SJSA1 (cell line): ENCODE results near the gene TREML1. TPM values are rescaled to one million over a fixed set of nuclear protein-coding genes. Genes with fewer than 3 reads are reported as not detected.
"Not testable (repeated sequence)": the region's sequence is repeated elsewhere in the genome, so short reads cannot be mapped to it uniquely, and the experiment has no call there.

Experiments
- DNase-seq, 2 experiments: peaks; one replicate each; pipeline ENCODE4 v3.0.0-alpha.2; 2015 to 2020; ENCODE audit warnings: low spot score in 2 of 2, low read depth in 1 of 2
- H3K27ac ChIP-seq: fragments of 250-450 bp; sonication (Bioruptor Pico); 2 replicates; pipeline ENCODE4 v1.5.1; 2020; ENCODE audit warnings: mild to moderate bottlenecking, moderate library complexity
- H3K27me3 ChIP-seq: fragments of 250-450 bp; sonication (Bioruptor Pico); replicated peaks from 2 replicates; pipeline ENCODE4 v1.5.1; 2020; ENCODE audit warnings: mild to moderate bottlenecking, moderate library complexity
- H3K36me3 ChIP-seq: fragments of 250-450 bp; sonication (Bioruptor Pico); 2 replicates; pipeline ENCODE4 v1.5.1; 2020; ENCODE audit warnings: mild to moderate bottlenecking
- H3K4me1 ChIP-seq: fragments of 250-450 bp; sonication (Bioruptor Pico); replicated peaks from 2 replicates; pipeline ENCODE4 v1.6.1; 2021; ENCODE audit warnings: mild to moderate bottlenecking
- H3K4me3 ChIP-seq: fragments of 250-450 bp; sonication (Bioruptor Pico); 2 replicates; pipeline ENCODE4 v1.5.1; 2020; ENCODE audit warnings: mild to moderate bottlenecking
- H3K9me3 ChIP-seq: fragments of 250-450 bp; sonication (Bioruptor Pico); replicated peaks from 2 replicates; pipeline ENCODE4 v1.5.1; 2020; ENCODE audit warnings: mild to moderate bottlenecking
- total RNA-seq: library from RNA; depleted of rRNA; stranded (reverse); fragments of >200 nt; shearing (Covaris generic); gene quantifications from 2 replicates; pipeline ENCODE4 v1.2.3, GENCODE V29; 2014

The TREML1 gene
- total RNA-seq, 1 experiment from 2014 or later = not detected

DNA sequence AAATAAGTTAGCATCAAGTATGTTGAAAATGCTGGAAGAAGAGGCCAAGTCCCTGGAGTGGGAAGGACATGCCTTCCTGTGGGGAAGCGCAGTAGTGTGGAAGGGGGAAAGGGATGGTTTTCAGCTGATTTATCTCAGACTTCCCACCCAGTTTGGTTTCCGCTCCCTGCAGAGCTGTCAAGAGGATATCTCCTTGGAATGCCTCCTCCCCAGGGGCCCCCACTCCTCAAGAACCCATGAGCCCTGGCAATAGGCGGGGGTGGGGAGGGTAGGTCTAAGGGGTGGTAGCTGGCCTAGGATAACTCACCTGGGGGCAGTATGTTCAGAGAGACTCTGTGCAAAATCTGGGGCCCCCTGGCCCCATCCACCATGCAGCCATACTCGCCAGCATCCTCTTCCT lies 696 bp downstream of the TREML1 start:
- Histone ChIP-seq H3K4me1 (no peaks in the 10 kb centered on the region), H3K4me3 (no peak overlapping the region), H3K27ac (no peak overlapping the region), H3K36me3 (no peaks in the 10 kb centered on the region), H3K9me3 (no peaks in the 10 kb centered on the region), H3K27me3 (0 out of 2 replicates have a peak, but pooled peaks cover 9% of the 10 kb centered on the region)
- no peak for DNase-seq

DNA sequence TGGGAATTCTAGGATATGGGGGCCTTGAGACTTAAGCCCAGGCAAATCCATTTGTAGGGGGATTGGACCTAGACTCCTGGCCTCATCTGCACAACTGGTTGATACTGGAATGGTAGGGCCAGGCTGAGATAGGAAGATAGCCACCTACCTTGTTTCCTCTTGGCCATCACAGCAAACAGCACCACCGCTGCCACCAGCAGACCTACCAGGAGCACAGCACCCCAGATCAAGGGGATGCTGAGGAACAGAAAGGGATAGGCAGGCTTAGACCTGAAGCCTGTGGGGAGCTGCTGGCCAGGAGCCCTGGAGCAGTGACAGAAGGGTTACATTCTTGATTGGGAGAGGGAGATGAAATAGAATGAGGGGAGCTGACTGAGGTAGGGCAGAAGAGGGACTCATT lies 3.5 kb downstream of the TREML1 start:
- H3K4me1 ChIP-seq = no peaks in the 10 kb centered on the region
- no peak overlapping the region for H3K27ac ChIP-seq
- no peak for DNase-seq
- H3K27me3 ChIP-seq = 0 out of 2 replicates have a peak, but pooled peaks cover 9% of the 10 kb centered on the region
- no peaks in the 10 kb centered on the region for H3K36me3 ChIP-seq
- no peak overlapping the region for H3K4me3 ChIP-seq
- no peaks in the 10 kb centered on the region for H3K9me3 ChIP-seq

GRCh38 chr6:41147917-41148316 lies 6.2 kb downstream of the TREML1 start:
- Histone ChIP-seq H3K27me3 (peaks cover 2% of the 10 kb centered on the region; the same call in 1 of the 2 replicates), H3K27ac (no peak overlapping the region), H3K4me3 (no peak overlapping the region), H3K4me1 (no peaks in the 10 kb centered on the region), H3K36me3 (no peaks in the 10 kb centered on the region), H3K9me3 (no peaks in the 10 kb centered on the region)
- no peak for DNase-seq

DNA sequence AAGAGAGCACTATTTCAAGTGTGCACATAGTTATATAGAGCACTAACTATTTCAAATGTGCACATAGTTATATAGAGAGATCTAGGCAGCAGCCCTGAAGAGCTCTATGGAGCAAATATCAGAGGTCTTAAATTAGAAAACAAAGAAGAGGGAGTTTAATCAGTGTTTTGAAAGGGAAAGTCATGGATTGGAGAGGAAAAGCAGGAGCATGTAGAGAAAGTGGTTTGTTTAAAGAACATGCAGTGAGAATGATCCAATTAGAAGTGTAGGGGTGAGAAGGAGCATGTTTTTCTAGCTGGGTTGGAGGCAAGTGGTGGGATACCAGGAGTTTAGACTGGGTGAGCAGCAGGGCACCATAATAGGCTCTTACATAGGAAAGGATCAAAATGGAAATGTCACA lies 17.2 kb downstream of the TREML1 start:
- DNase-seq = no peak
- H3K27me3 ChIP-seq = peaks cover 6% of the 10 kb centered on the region
- no peak overlapping the region for H3K27ac ChIP-seq
- no peaks in the 10 kb centered on the region for H3K9me3 ChIP-seq
- H3K4me3 ChIP-seq = no peak overlapping the region
- H3K4me1 ChIP-seq = no peaks in the 10 kb centered on the region
- H3K36me3 ChIP-seq = no peaks in the 10 kb centered on the region

DNA sequence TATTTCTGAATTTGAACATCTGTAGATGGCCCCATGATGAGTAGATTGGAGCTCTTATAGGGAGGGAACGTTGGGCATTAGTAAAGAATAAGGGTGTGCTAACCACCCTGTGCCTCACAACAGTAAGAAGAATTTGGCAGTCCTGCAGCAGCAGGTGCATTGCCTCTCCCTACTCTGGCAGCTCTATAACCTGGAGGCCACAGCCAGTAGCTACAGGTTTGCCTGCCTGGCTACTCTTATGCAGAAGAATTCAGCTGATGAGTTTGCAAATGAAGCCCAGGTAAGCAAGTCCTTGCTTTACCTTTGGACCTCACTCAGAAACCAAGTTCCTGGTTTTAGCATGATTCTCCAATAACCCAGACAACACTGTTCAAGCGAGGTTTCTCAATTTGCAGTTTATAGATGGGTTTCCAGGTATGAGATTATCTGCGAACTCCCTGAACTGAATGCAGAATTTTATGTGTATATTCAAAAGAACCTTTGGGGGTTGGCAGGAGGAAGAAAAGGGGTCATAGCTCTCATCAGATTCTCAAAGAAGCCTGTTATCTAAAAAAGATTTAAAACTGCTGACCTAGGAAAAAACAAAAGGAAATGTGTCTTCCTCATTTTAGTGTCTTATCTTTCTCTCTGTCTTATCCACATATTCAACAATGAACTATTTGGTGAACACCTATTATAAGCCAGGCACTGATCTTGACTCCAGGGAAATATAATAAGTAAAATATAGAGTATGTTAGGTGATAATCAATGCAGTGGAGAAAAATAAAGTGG lies 18.9 kb downstream of the TREML1 start:
- Histone ChIP-seq H3K27ac (no peak overlapping the region), H3K36me3 (no peaks in the 10 kb centered on the region), H3K9me3 (no peaks in the 10 kb centered on the region), H3K4me3 (no peak overlapping the region), H3K27me3 (peaks cover 6% of the 10 kb centered on the region), H3K4me1 (no peaks in the 10 kb centered on the region)
- DNase-seq = no peak

DNA sequence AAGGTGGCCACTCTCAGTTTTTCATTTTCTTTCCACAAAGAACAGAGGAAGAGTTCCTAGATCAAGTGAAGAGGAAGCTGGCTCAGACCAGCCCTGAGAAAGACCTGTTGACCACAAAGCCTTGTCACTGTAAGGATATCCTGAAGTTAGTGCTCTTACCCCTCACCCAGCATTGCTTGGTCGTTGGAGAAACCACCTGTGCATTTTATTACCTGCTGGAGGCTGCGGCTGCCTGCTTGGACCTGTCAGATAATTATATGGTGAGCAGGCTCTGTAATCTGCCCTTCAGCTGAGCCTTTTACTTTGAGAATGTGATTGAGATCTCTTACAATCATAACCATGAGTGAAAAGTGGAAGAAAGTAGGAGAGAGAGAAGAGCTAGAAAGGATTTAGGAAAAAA lies 21.9 kb downstream of the TREML1 start:
- DNase-seq = no peak
- Histone ChIP-seq H3K27ac (no peak overlapping the region), H3K36me3 (no peaks in the 10 kb centered on the region), H3K4me3 (no peak overlapping the region), H3K27me3 (peaks cover 4% of the 10 kb centered on the region), H3K4me1 (no peaks in the 10 kb centered on the region), H3K9me3 (no peaks in the 10 kb centered on the region)

GRCh38 chr6:41125282-41125681 lies 28.9 kb downstream of the TREML1 start:
- Histone ChIP-seq H3K4me1 (no peaks in the 10 kb centered on the region), H3K9me3 (no peaks in the 10 kb centered on the region), H3K27ac (no peak overlapping the region), H3K36me3 (no peaks in the 10 kb centered on the region), H3K4me3 (no peak overlapping the region), H3K27me3 (no peaks in the 10 kb centered on the region; the same call in 1 of the 2 replicates)
- DNase-seq = no peak

GRCh38 chr6:41122918-41123317 lies 31.2 kb downstream of the TREML1 start:
- Histone ChIP-seq H3K36me3 (no peaks in the 10 kb centered on the region), H3K27me3 (no peaks in the 10 kb centered on the region; the same call in 1 of the 2 replicates), H3K4me1 (no peaks in the 10 kb centered on the region), H3K4me3 (no peak overlapping the region), H3K9me3 (no peaks in the 10 kb centered on the region), H3K27ac (no peak overlapping the region)
- DNase-seq = no peak

DNA sequence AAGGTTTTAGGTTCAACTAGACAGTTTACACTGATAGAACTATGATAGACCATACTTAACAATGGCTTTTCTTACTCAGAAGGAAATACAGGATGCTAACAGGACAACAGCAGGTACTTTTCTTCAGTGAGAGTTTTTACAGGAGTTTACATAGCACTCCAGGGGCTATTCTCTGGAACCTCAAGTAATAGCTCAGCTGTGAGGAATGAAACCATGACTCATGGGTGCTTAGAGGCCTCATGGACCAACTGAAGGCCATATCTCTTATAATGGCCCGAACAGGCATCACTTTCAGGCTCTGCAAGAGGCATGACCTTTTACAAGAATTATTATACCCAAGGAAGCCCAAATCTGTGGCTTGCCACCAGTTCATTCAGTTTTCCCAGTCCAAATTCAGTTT lies 31.8 kb downstream of the TREML1 start:
- DNase-seq = no peak
- Histone ChIP-seq H3K27ac (no peak overlapping the region), H3K4me1 (no peaks in the 10 kb centered on the region)

GRCh38 chr6:41120058-41120457 lies 34.1 kb downstream of the TREML1 start:
- H3K4me3 ChIP-seq = no peak overlapping the region
- no peaks in the 10 kb centered on the region for H3K9me3 ChIP-seq
- H3K27ac ChIP-seq = no peak overlapping the region
- no peak for DNase-seq
- no peaks in the 10 kb centered on the region; the same call in 1 of the 2 replicates for H3K27me3 ChIP-seq
- no peaks in the 10 kb centered on the region for H3K4me1 ChIP-seq
- no peaks in the 10 kb centered on the region for H3K36me3 ChIP-seq

More for the DNA sequence above, 31.8 kb downstream of the TREML1 start:
- Histone ChIP-seq H3K27me3 (no peaks in the 10 kb centered on the region; the same call in 1 of the 2 replicates), H3K9me3 (no peaks in the 10 kb centered on the region), H3K4me3 (no peak overlapping the region), H3K36me3 (no peaks in the 10 kb centered on the region)

GRCh38 chr6:41119508-41119907 lies 34.6 kb downstream of the TREML1 start:
- no peak for DNase-seq
- no peak overlapping the region for H3K4me3 ChIP-seq
- H3K4me1 ChIP-seq = no peaks in the 10 kb centered on the region
- H3K36me3 ChIP-seq = no peaks in the 10 kb centered on the region
- H3K27me3 ChIP-seq = no peaks in the 10 kb centered on the region; the same call in 1 of the 2 replicates
- H3K27ac ChIP-seq = no peak overlapping the region
- H3K9me3 ChIP-seq = no peaks in the 10 kb centered on the region

DNA sequence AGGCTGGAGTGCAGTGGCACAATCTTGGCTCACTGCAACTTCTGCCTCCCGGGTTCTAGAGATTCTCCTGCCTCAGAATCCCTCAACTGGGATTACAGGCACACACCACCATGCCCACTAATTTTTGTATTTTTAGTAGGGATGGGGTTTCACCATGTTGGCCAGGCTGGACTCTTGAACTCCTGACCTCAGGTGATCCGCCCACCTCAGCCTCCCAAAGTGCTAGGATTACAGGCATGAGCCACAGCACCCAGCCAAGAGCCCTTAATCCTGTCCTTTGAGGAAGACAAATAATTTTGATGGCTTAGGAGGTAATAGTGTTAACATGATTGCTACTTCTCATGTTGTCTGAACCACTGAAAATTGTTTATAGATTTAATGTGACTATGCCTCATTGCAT lies 39.1 kb downstream of the TREML1 start:
- H3K4me1 ChIP-seq, DNase-seq, H3K27me3 ChIP-seq, H3K4me3 ChIP-seq, H3K36me3 ChIP-seq, H3K9me3 ChIP-seq, H3K27ac ChIP-seq: not testable (repeated sequence)

DNA sequence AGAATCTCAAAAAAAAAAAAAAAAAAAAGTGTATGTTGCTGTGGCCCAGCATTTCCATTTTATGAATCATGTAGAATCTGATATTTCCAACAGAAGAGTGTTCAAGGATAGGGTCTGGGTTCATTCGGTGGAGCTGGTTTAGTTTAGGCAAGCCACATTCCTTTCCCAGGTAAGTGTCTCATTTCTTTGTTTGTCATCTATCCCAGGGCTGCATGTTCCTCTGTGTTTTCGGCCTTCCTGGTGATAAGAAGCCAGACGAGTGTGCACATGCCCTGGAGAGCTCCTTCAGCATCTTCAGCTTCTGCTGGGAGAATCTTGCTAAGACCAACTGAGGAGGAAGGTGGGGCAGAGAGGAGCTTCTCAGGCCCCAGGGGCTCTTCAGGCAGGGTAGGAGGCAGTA lies 43.1 kb downstream of the TREML1 start:
- Histone ChIP-seq H3K4me3 (no peak overlapping the region), H3K9me3 (no peaks in the 10 kb centered on the region), H3K4me1 (no peaks in the 10 kb centered on the region), H3K36me3 (no peaks in the 10 kb centered on the region), H3K27ac (no peak overlapping the region), H3K27me3 (no peaks in the 10 kb centered on the region)
- no peak for DNase-seq

DNA sequence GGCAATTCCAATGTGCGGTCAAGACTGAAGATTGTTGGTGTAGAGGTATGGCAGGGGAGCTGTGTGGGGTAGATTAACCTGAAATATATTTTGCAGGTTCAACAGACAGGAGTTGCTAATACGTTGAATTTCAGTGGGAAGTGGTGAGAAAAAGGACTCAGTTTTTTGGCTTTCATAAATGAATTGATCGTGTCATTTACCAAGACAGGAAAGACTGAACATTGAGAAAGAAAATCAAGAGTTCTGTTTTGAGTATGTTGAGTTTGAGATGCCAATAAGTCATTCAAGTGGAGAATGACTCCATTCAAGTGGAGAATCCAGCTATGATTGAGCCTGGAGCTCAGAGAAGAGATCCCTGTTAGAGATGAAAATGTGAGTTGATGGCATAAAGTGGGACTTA lies 50.3 kb downstream of the TREML1 start:
- Histone ChIP-seq H3K4me1 (no peaks in the 10 kb centered on the region), H3K27me3 (no peaks in the 10 kb centered on the region), H3K9me3 (no peaks in the 10 kb centered on the region), H3K27ac (no peak overlapping the region), H3K36me3 (peaks cover 22% of the 10 kb centered on the region), H3K4me3 (no peak overlapping the region)
- DNase-seq = no peak

DNA sequence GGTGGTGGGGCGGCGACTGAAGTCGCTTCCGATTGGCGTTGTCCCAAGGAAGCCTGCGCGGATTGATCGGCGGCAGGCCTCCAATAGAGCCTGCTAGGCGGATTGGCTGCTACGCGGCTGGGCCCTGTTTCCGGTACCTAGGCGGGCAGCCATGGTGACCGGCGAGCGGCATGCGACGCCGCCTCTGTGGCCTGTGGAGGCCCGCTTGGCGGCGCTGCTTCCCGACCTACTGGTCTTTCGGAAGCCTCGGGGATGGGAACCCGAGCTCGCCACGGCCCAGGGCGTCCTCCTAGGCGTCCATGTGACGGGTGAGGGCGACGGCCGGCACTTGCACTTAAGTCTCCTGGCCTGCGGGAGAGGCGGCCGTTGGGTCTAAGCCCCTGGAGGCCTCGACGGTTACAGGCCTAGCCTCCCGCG lies 53.3 kb downstream of the TREML1 start:
- no peak overlapping the region for H3K27ac ChIP-seq
- H3K27me3 ChIP-seq = no peaks in the 10 kb centered on the region
- peaks cover 9% of the 10 kb centered on the region; the same call in 1 of the 2 replicates for H3K4me1 ChIP-seq
- no peak overlapping the region for H3K4me3 ChIP-seq
- H3K9me3 ChIP-seq = no peaks in the 10 kb centered on the region
- H3K36me3 ChIP-seq = peaks cover 52% of the 10 kb centered on the region
- no peak for DNase-seq
